H7 (cell line): ENCODE measurements around the gene STAB2. TPM values are rescaled to one million over a fixed set of nuclear protein-coding genes. Genes with fewer than 3 reads are reported as not detected.

Experiments
- DNase-seq: peaks from one replicate; pipeline ENCODE4 v3.0.0; 2012
- H3K27me3 ChIP-seq: 2 replicates; pipeline ENCODE4 v1.6.0; 2011; ENCODE audit warnings: mild to moderate bottlenecking, low read length; ENCODE audit not compliant: control insufficient read depth, insufficient read depth
- H3K36me3 ChIP-seq: replicated peaks from 2 replicates; pipeline ENCODE4 v1.5.1; 2011; ENCODE audit warnings: low read length; ENCODE audit not compliant: control insufficient read depth, insufficient read depth
- H3K4me3 ChIP-seq: 2 replicates; pipeline ENCODE4 v1.5.1; 2011; ENCODE audit warnings: low read depth, mild to moderate bottlenecking, control low read depth, low read length, moderate library complexity; ENCODE audit not compliant: insufficient read depth
- total RNA-seq: library from RNA; depleted of rRNA; stranded (reverse); fragments of >200 nt; shearing (Covaris generic); gene quantifications from 2 replicates; pipeline ENCODE4 v1.2.3, GENCODE V29; 2014

The STAB2 gene
- total RNA-seq, 1 experiment from 2014 or later, result not detected

GRCh38 chr12:103748002-103748401 lies 160.9 kb downstream of the STAB2 start:
- no peak for DNase-seq
- Histone ChIP-seq H3K36me3 (no peaks in the 10 kb centered on the region), H3K27me3 (no peaks in the 10 kb centered on the region), H3K4me3 (no peak overlapping the region)

DNA sequence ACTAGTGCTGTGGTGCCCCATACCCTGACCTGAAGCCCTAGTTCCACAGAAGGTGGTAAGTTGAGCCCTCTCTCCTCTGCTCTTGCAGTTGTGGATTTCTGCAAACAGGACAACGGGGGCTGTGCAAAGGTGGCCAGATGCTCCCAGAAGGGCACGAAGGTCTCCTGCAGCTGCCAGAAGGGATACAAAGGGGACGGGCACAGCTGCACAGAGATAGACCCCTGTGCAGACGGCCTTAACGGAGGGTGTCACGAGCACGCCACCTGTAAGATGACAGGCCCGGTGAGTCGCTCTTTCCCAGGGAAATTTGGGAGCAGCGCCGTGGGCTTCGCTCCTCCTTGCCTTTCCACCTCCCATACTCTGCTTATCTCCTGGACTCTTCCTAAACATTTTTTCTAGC lies 161.8 kb downstream of the STAB2 start:
- no peak for DNase-seq
- H3K36me3 ChIP-seq, result no peaks in the 10 kb centered on the region
- H3K4me3 ChIP-seq, result no peak overlapping the region
- no peaks in the 10 kb centered on the region for H3K27me3 ChIP-seq

DNA sequence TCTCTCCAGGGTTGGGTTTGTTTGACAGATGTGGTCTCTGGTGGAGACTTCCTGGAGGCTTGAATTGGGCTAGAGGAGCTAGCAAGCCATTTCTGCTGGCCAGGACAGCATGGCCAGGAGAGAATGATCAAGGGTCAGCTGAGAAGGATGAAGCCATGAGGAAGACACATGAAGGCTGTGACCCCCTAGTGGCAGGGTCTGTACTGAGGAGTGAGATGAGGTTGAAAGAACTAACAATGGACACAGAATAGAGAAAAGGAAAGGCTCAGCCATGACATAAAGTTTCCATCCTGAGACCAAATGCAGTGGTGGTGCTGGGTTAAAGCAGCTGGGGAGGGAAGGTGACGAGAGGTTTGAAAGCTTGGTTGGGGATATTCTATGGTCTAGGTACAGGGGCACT lies 164.1 kb downstream of the STAB2 start:
- H3K27me3 ChIP-seq, result no peaks in the 10 kb centered on the region
- H3K36me3 ChIP-seq, result no peaks in the 10 kb centered on the region
- peak; percentile 47 for DNase-seq
- H3K4me3 ChIP-seq, result no peak overlapping the region

DNA sequence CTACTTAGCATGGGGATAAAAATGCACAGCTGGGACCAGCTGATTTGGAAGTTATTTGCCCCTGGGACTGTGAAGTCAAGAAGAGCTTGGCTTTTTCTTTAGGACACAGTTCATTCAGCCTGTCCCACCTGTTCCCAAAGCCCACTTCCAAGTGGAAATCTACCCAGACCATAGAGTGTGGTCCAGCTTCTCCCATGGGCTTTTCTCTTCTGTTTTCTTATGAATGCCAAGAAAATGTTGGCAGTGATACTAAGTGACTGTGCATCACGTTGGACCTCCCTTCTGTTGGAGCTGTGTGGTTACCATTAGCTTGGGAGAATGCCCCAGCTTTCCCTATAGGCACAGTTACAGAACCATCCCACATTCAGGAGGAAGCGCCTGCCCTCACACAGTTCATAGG lies 164.5 kb downstream of the STAB2 start:
- no peak overlapping the region for H3K4me3 ChIP-seq
- H3K27me3 ChIP-seq, result no peaks in the 10 kb centered on the region
- H3K36me3 ChIP-seq, result no peaks in the 10 kb centered on the region
- no peak for DNase-seq

DNA sequence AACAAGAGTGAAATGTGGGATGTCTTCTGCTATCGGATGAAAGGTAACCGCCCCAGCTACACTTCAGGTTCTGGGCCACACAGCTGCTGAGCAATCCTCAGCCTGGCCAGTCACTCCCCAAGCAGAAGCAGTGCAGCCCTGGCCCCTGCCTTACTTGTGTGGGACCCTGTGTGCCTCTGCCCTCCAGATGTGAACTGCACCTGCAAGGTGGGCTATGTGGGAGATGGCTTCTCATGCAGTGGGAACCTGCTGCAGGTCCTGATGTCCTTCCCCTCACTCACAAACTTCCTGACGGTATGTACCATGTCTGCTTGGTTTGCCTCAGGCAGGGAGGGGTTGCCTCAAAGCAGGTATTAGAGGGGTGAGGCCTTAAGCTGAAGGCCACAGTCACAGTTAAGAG lies 168.4 kb downstream of the STAB2 start:
- no peak for DNase-seq

GRCh38 chr12:103756443-103756842 lies 169.4 kb downstream of the STAB2 start:
- Histone ChIP-seq H3K36me3 (no peaks in the 10 kb centered on the region), H3K27me3 (no peaks in the 10 kb centered on the region), H3K4me3 (no peak overlapping the region)
- no peak for DNase-seq

More for the DNA sequence above, 168.4 kb downstream of the STAB2 start:
- H3K4me3 ChIP-seq, result no peak overlapping the region
- no peaks in the 10 kb centered on the region for H3K36me3 ChIP-seq
- no peaks in the 10 kb centered on the region for H3K27me3 ChIP-seq

DNA sequence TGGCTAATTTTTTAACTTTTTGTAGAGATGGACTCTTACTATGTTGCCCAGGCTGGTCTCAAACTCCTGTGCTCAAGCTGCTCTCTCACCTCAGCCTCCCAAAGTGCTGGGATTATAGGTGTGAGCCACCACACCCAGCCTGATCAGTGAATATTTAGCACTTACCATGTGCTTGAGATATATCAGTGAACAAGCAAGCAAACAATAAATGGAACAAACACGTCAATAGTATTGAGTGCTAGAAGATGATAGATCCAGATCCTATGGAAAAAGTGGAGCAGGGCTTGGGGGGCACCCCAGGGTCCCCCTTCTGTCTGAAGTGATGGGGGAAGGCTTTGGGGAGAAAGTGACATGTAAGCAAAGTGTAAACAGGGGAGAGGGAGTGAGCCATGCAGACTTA lies 170.2 kb downstream of the STAB2 start:
- H3K27me3 ChIP-seq, result no peaks in the 10 kb centered on the region
- H3K4me3 ChIP-seq, result no peak overlapping the region
- no peaks in the 10 kb centered on the region for H3K36me3 ChIP-seq
- DNase-seq, result no peak

- Histone ChIP-seq H3K4me3 (no peak overlapping the region), H3K36me3 (no peaks in the 10 kb centered on the region), H3K27me3 (no peaks in the 10 kb centered on the region)
- DNase-seq, result peak; percentile 59
Measured at GRCh38 chr12:103758310-103759089, 171.4 kb downstream of the STAB2 start.

DNA sequence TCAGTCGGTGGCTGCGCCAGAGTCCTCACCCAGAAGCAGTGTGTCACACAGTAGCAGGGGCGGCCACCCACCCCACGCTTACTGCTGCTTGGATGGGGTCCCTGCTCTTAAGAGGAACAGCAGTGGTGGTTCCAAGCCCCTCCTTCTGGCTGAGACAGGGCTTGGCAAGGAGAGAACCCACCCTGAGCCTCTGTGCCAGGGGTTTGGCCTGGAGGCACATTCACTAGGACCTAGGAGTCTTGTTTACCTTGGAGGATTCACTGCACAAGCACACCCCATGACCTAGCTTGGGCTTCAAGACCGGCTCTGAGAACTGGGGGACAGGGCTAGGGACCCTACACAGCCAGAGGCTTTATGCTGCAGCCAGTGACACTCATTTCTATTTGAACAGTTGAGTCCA lies 175.4 kb downstream of the STAB2 start:
- no peak for DNase-seq
- Histone ChIP-seq H3K4me3 (no peak overlapping the region), H3K36me3 (no peaks in the 10 kb centered on the region; the same call in 1 of the 2 replicates), H3K27me3 (no peaks in the 10 kb centered on the region)

DNA sequence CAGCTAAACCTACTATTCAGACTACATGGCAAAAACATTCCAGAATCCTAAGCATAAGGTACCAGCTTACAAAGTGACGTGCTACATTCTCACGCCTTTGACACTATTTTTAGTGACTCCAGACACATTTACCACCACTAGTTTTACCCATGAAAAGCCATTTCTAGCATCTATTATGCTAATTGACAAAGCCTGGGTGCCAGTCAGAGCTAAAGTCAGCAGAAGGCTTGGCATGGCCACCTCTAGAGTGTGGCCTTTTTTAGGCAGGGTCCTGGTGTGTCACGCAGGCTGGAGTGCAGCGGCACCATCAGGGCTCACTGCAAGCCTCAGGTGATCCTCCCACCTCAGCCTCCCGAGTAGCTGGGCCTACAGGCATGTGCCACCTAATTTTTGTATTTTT lies 178.2 kb downstream of the STAB2 start:
- no peaks in the 10 kb centered on the region for H3K27me3 ChIP-seq
- DNase-seq, result no peak
- H3K36me3 ChIP-seq, result no peaks in the 10 kb centered on the region; the same call in 1 of the 2 replicates
- no peak overlapping the region for H3K4me3 ChIP-seq

DNA sequence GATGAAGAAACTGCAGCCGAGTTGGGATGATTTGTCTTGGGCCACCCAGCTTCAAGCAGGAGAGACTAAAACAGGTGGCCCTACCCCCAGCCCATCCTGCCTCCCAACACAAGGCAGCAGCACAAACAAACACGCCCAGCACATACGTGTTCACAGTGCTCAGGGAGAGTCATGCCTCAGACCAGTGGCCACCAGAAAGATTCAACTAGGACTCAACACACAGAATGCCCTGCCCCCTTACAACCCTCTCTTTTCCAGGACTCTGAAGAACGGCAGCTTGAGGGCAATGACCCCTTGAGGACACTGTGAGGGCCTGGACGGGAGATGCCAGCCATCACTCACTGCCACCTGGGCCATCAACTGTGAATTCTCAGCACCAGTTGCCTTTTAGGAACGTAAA lies 179.0 kb downstream of the STAB2 start:
- Histone ChIP-seq H3K36me3 (no peaks in the 10 kb centered on the region; the same call in 1 of the 2 replicates), H3K4me3 (no peak overlapping the region), H3K27me3 (no peaks in the 10 kb centered on the region)
- DNase-seq, result no peak

- DNase-seq, result peak; percentile 35
- Histone ChIP-seq H3K27me3 (no peaks in the 10 kb centered on the region), H3K36me3 (no peaks in the 10 kb centered on the region; the same call in 1 of the 2 replicates), H3K4me3 (no peak overlapping the region)
Measured at GRCh38 chr12:103768467-103769123, 181.5 kb downstream of the STAB2 start.

GRCh38 chr12:103769240-103769945 lies 182.3 kb downstream of the STAB2 start:
- no peaks in the 10 kb centered on the region; the same call in 1 of the 2 replicates for H3K36me3 ChIP-seq
- H3K27me3 ChIP-seq, result no peaks in the 10 kb centered on the region
- no peak overlapping the region for H3K4me3 ChIP-seq
- no peak for DNase-seq

DNA sequence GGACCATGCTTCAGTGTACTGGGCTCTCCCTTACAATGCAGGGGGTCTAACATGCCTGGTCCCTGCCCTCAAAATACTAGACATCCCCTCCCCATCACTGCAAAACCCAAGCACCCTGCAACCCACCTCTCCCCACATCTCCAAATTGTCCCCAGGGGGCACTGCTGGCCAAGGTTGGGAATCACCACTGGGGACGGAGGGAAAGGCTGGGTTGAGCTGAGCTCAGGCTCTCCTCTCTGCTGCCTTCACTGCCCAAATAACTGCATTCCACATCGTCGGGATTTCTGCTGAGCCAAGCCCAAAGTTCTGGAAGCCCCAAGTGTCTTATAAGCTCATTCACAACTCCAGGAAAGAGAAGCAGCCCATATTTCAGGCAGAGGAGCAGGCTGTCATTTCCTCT lies 184.4 kb downstream of the STAB2 start:
- Histone ChIP-seq H3K27me3 (no peaks in the 10 kb centered on the region), H3K36me3 (no peaks in the 10 kb centered on the region; the same call in 1 of the 2 replicates), H3K4me3 (no peak overlapping the region)
- peak; percentile 75 for DNase-seq
